IMR-90 (cell line): ENCODE results near the gene NREP. TPM values are rescaled to one million over a fixed set of nuclear protein-coding genes. Genes with fewer than 3 reads are reported as not detected.
A peak's percentile ranks its signal among the peaks of the same experiment; 100 is the strongest.

Source experiments
- ATAC-seq: fragments of 200-7000 bp; cut with Tn5 transposase; 2 replicates; pipeline ENCODE4 v1.9.1; 2020; ENCODE audit warnings: low read depth, mild to moderate bottlenecking, moderate library complexity
- BruUV-seq: library from RNA; stranded (reverse); fragments of 400-500 nt; replicated peaks from 2 replicates; lab custom pipeline; 2021; lab: Mats Ljungman, UMichigan
- CTCF ChIA-PET: fragments of 300-600 bp; formaldehyde crosslinking; extraction: SDS; loops from one replicate; lab custom pipeline; 2021; ENCODE audit warnings: antibody characterized with exemption; lab: Yijun Ruan, JAX
- POLR2A ChIA-PET: fragments of 300-600 bp; sonication (Branson Sonifier 250); formaldehyde crosslinking; loops from one replicate; lab custom pipeline; 2022; ENCODE audit warnings: antibody characterized with exemption; ENCODE audit not compliant: unreplicated experiment; lab: Charles Lee
- DNase-seq: peaks from one replicate; pipeline ENCODE4 v3.0.0; 2013
- H2AFZ ChIP-seq: replicated peaks from 2 replicates; pipeline ENCODE3; 2013; ENCODE audit warnings: low read length, mild to moderate bottlenecking; ENCODE audit not compliant: poor library complexity
- H2AK5ac ChIP-seq: 2 replicates; pipeline ENCODE4 v1.6.1; 2013; ENCODE audit warnings: low read depth, low read length, inconsistent platforms
- H2AK9ac ChIP-seq: replicated peaks from 2 replicates; pipeline ENCODE3; 2013; ENCODE audit warnings: mild to moderate bottlenecking, low read depth, low read length, moderate library complexity; ENCODE audit not compliant: poor library complexity
- H2BK120ac ChIP-seq: 2 replicates; pipeline ENCODE4 v1.6.1; 2013; ENCODE audit warnings: low read depth, low read length, inconsistent platforms
- H2BK15ac ChIP-seq: 3 replicates; pipeline ENCODE4 v1.6.1; 2013; ENCODE audit warnings: low read depth, low read length, inconsistent platforms
- H2BK20ac ChIP-seq: 2 replicates; pipeline ENCODE4 v1.6.1; 2013; ENCODE audit warnings: low read depth, mild to moderate bottlenecking, inconsistent platforms, low read length, moderate library complexity
- H2BK5ac ChIP-seq: 2 replicates; pipeline ENCODE4 v1.6.1; 2013; ENCODE audit warnings: mild to moderate bottlenecking, low read depth, low read length, inconsistent platforms; ENCODE audit not compliant: poor library complexity, severe bottlenecking
- H3K14ac ChIP-seq: replicated peaks from 2 replicates; pipeline ENCODE4 v1.6.1; 2013; ENCODE audit warnings: low read depth, low read length, inconsistent platforms
- H3K18ac ChIP-seq: 2 replicates; pipeline ENCODE4 v1.6.1; 2013; ENCODE audit warnings: low read depth, low read length, control low read depth
- H3K23ac ChIP-seq: 2 replicates; pipeline ENCODE4 v1.6.1; 2013; ENCODE audit warnings: low read depth, low read length, inconsistent platforms
- H3K27ac ChIP-seq: 2 replicates; pipeline ENCODE4 v1.5.1; 2013; ENCODE audit warnings: mild to moderate bottlenecking, control low read depth, low read length; ENCODE audit not compliant: insufficient read depth
- H3K27me3 ChIP-seq: 2 replicates; pipeline ENCODE4 v1.6.1; 2013; ENCODE audit warnings: low read length; ENCODE audit not compliant: control insufficient read depth, insufficient read depth
- H3K36me3 ChIP-seq: 2 replicates; pipeline ENCODE4 v1.6.1; 2013; ENCODE audit warnings: low read length, mixed read lengths; ENCODE audit not compliant: control insufficient read depth, insufficient read depth
- H3K4ac ChIP-seq: 2 replicates; pipeline ENCODE4 v1.6.1; 2013; ENCODE audit warnings: low read depth, low read length, inconsistent platforms
- H3K4me1 ChIP-seq: 2 replicates; pipeline ENCODE4 v1.6.1; 2013; ENCODE audit warnings: low read length, mixed read lengths; ENCODE audit not compliant: control insufficient read depth, insufficient read depth
- H3K4me2 ChIP-seq: 2 replicates; pipeline ENCODE4 v1.6.1; 2013; ENCODE audit warnings: low read depth, mild to moderate bottlenecking, control low read depth, low read length, moderate library complexity
- H3K4me3 ChIP-seq: 2 replicates; pipeline ENCODE4 v1.5.1; 2013; ENCODE audit warnings: low read depth, mild to moderate bottlenecking, control low read depth, low read length, moderate library complexity; ENCODE audit not compliant: insufficient read depth
- H3K56ac ChIP-seq: 2 replicates; pipeline ENCODE4 v1.6.1; 2013; ENCODE audit warnings: low read length, inconsistent platforms; ENCODE audit not compliant: insufficient read depth; ENCODE audit errors: extremely low read depth
- H3K79me1 ChIP-seq, 2 experiments: 2 replicates each; pipeline ENCODE4 v1.6.1; 2013; ENCODE audit warnings: low read length in 2 of 2, inconsistent platforms in 1 of 2, low read depth in 1 of 2
- H3K9ac ChIP-seq: 2 replicates; pipeline ENCODE4 v1.6.1; 2013; ENCODE audit warnings: low read depth, low read length, control low read depth
- H3K9me1 ChIP-seq: 2 replicates; pipeline ENCODE4 v1.6.1; 2013; ENCODE audit warnings: low read length, inconsistent platforms; ENCODE audit not compliant: insufficient read depth
- H3K9me3 ChIP-seq: 2 replicates; pipeline ENCODE4 v1.6.1; 2013; ENCODE audit warnings: low read length; ENCODE audit not compliant: control insufficient read depth, insufficient read depth
- H4K20me1 ChIP-seq: 2 replicates; pipeline ENCODE4 v1.6.1; 2013; ENCODE audit warnings: low read length, inconsistent platforms; ENCODE audit not compliant: insufficient read depth
- H4K5ac ChIP-seq: 2 replicates; pipeline ENCODE4 v1.6.1; 2013; ENCODE audit warnings: mild to moderate bottlenecking, low read depth, low read length, control low read depth
- H4K8ac ChIP-seq, 2 experiments: 2 replicates each; pipeline ENCODE4 v1.6.1; 2013; ENCODE audit warnings: low read depth in 2 of 2, low read length in 2 of 2, control low read depth in 1 of 2, inconsistent platforms in 1 of 2
- H4K91ac ChIP-seq: 2 replicates; pipeline ENCODE4 v1.6.1; 2013; ENCODE audit warnings: low read depth, low read length, inconsistent platforms; ENCODE audit not compliant: insufficient read depth
- BHLHE40 ChIP-seq: fragments of 150-350 bp; IDR thresholded peaks from 2 replicates; pipeline ENCODE4 v1.6.1; 2016; ENCODE audit warnings: mild to moderate bottlenecking, low read depth, low read length
- CEBPB ChIP-seq: IDR thresholded peaks from 2 replicates; pipeline ENCODE4 v1.6.1; 2012; ENCODE audit warnings: low read depth, low read length, improper control_type of control experiment
- CHD1 ChIP-seq: IDR thresholded peaks from 2 replicates; pipeline ENCODE4 v1.6.1; 2012; ENCODE audit warnings: low read depth, low read length, improper control_type of control experiment
- FOS ChIP-seq: fragments of 150-350 bp; IDR thresholded peaks from 2 replicates; pipeline ENCODE4 v1.6.1; 2016; ENCODE audit warnings: low read depth, low read length
- MAFK ChIP-seq: IDR thresholded peaks from 2 replicates; pipeline ENCODE4 v1.6.1; 2012; ENCODE audit warnings: low read depth, low read length, improper control_type of control experiment
- MXI1 ChIP-seq: IDR thresholded peaks from 2 replicates; pipeline ENCODE4 v1.6.1; 2012; ENCODE audit warnings: low read depth, mild to moderate bottlenecking, low read length, moderate library complexity, borderline replicate concordance
- NFE2L2 ChIP-seq: fragments of 150-350 bp; IDR thresholded peaks from 2 replicates; pipeline ENCODE4 v1.6.1; 2016; ENCODE audit warnings: low read depth, mild to moderate bottlenecking, low read length
- POLR2A ChIP-seq: IDR thresholded peaks from 2 replicates; pipeline ENCODE4 v1.6.1; 2012; ENCODE audit warnings: mild to moderate bottlenecking, low read depth, low read length
- RCOR1 ChIP-seq: IDR thresholded peaks from 2 replicates; pipeline ENCODE4 v1.6.1; 2012; ENCODE audit warnings: mild to moderate bottlenecking, low read length, improper control_type of control experiment; ENCODE audit not compliant: insufficient replicate concordance
- RFX5 ChIP-seq: IDR thresholded peaks from 2 replicates; pipeline ENCODE4 v1.8.0; 2012; ENCODE audit warnings: low read depth, mild to moderate bottlenecking, low read length, moderate library complexity
- SMC3 ChIP-seq: fragments of 150-350 bp; IDR thresholded peaks from 2 replicates; pipeline ENCODE4 v1.6.1; 2016; ENCODE audit warnings: low read depth, mild to moderate bottlenecking, antibody characterized with exemption, low read length, moderate library complexity
- USF2 ChIP-seq: fragments of 150-350 bp; IDR thresholded peaks from 2 replicates; pipeline ENCODE4 v1.6.1; 2017; ENCODE audit warnings: mild to moderate bottlenecking, antibody characterized with exemption, low read length, low read depth
- WGBS, 2 experiments: methylation state at CpG; one replicate each; pipeline versions ENCODE4 v1.1.5 to v1.1.7; 2013; ENCODE audit warnings: missing lambda C conversion rate in 2 of 2; ENCODE audit not compliant: insufficient read length in 1 of 2; ENCODE audit errors: extremely low coverage in 2 of 2; 5-methylcytosine and 5-hydroxymethylcytosine counted together
- dilution Hi-C: fragments of 300-500 bp; cut with HindIII; formaldehyde crosslinking; loops from one replicate; pipeline ENCODE4 v1.14.3; 2018; ENCODE audit warnings: low sequenced_read_pairs; ENCODE audit not compliant: unreplicated experiment
- in situ Hi-C: fragments of 300-500 bp; cut with MboI; formaldehyde crosslinking; loops from 3 replicates; pipeline ENCODE4 v1.14.3; 2019; ENCODE audit warnings: low sequenced_read_pairs, inconsistent platforms, mixed read lengths
- intact Hi-C: fragments of 100-400 bp; cut with micrococcal nuclease; formaldehyde crosslinking; loops from 2 replicates; pipeline ENCODE4 v1.10.0; 2022
- polyA plus RNA-seq, 3 experiments: library from polyadenylated mRNA; depleted of rRNA; stranded (reverse); fragments of >200 nt; gene quantifications; 2 replicates each; pipeline ENCODE4 v1.2.3, GENCODE V29; 2012; ENCODE audit warnings: low replicate concordance in 1 of 3
- total RNA-seq: library from RNA; depleted of rRNA; stranded (reverse); fragments of >200 nt; gene quantifications from 2 replicates; pipeline ENCODE4 v1.2.3, GENCODE V29; 2012

The NREP gene
- total and polyA plus RNA-seq, 2 of the 4 experiments (the other 2 are of a cell fraction): 178 to 277 TPM

- in situ Hi-C loops (no loop called here), dilution Hi-C loops (no loop called here), intact Hi-C loops (loop anchor here (5.0 kb wide), 2 partner anchors 130 to 465 kb away; no protein-coding TSS in a partner anchor)
- POLR2A ChIA-PET: no interaction called here
- 70% methylated on average over 2 of the region's 6 CpGs; no CpG with 5 or more reads in 1 of the 2 experiments for WGBS, 2 experiments
- Histone ChIP-seq H2AFZ (no peak overlapping the region), H2BK15ac (peak overlapping the region; percentile 14; the same call in 1 of the 3 replicates), H3K4ac (peak overlapping the region; percentile 33; the same call in 1 of the 2 replicates), H3K36me3 (no peaks in the 10 kb centered on the region), H4K91ac (no peak overlapping the region), H3K56ac (no peak overlapping the region), H3K9ac (no peak overlapping the region), H4K5ac (peak overlapping the region; percentile 88), H3K4me1 (peaks cover 17% of the 10 kb centered on the region), H2AK5ac (peak overlapping the region; percentile 4; the same call in 1 of the 2 replicates), H4K8ac (no peak overlapping the region), H2BK120ac (no peak overlapping the region), H3K18ac (peak overlapping the region; percentile 95), H3K79me1 (no peaks in the 10 kb centered on the region), H3K14ac (no peak overlapping the region; the same call in 1 of the 2 replicates), H3K23ac (no peak overlapping the region; the same call in 1 of the 2 replicates), H3K9me1 (peaks cover 4% of the 10 kb centered on the region; the same call in 1 of the 2 replicates), H4K20me1 (no peaks in the 10 kb centered on the region), H3K4me3 (no peak overlapping the region), H3K4me2 (no peak overlapping the region), H3K27me3 (no peaks in the 10 kb centered on the region), H2BK20ac (no peak overlapping the region), H3K9me3 (no peaks in the 10 kb centered on the region), H3K27ac (no peak overlapping the region), H2AK9ac (no peak overlapping the region), H2BK5ac (no peak overlapping the region)
- ATAC-seq (no peak), DNase-seq (no peak)
- BruUV-seq: no TSS peak
- CTCF ChIA-PET: no interaction called here
- TF ChIP-seq MAFK (no peak), SMC3 (no peak), MXI1 (no peak), FOS (no peak), NFE2L2 (no peak), POLR2A (no peak), USF2 (no peak), BHLHE40 (no peak), RCOR1 (no peak), CEBPB (no peak), RFX5 (no peak), CHD1 (no peak)
These were observed 74.4 kb downstream of the NREP start for GRCh38 chr5:111682641-111683040.
